Measurements from ENCODE around the gene ECHS1.

The ECHS1 gene

GRCh38 chr10:133347710-133348517, 25.2 kb downstream of the ECHS1 start:
- TF ChIP-seq USF1 (IDR thresholded peaks at IDR 0.05) (no peak), EGR1 (IDR thresholded peaks at IDR 0.05) (no peak), ZBTB7A (IDR thresholded peaks at IDR 0.05; ENCODE audit: low read depth) (no peak; the same call in 1 of the 2 replicates), TCF12 (IDR thresholded peaks at IDR 0.05; ENCODE audit: low read depth) (no peak), EP300 (IDR thresholded peaks at IDR 0.05; ENCODE audit: borderline replicate concordance) (no peak), YY1 (IDR thresholded peaks at IDR 0.05; ENCODE audit: low read depth) (no peak), NFIC (IDR thresholded peaks at IDR 0.05) (no peak), CEBPB (IDR thresholded peaks at IDR 0.05) (no peak), REST (IDR thresholded peaks at IDR 0.05; ENCODE audit: low read depth) (no peak), CREB1 (IDR thresholded peaks at IDR 0.05; ENCODE audit: low read depth) (no peak), RAD21 (IDR thresholded peaks at IDR 0.05; ENCODE audit: low read depth) (no peak), FOXM1 (IDR thresholded peaks at IDR 0.05; ENCODE audit: borderline replicate concordance, low read depth) (no peak), MAX (IDR thresholded peaks at IDR 0.05) (no peak), TEAD4 (IDR thresholded peaks at IDR 0.05) (no peak), TAF1 (IDR thresholded peaks at IDR 0.05; ENCODE audit: low read depth) (no peak)

- no peak for TF ChIP-seq NFIC (IDR thresholded peaks at IDR 0.05)
Observed at GRCh38 chr10:133346413-133346812, 26.7 kb downstream of the ECHS1 start.

- TF ChIP-seq MAX (IDR thresholded peaks at IDR 0.05) (no peak), YY1 (IDR thresholded peaks at IDR 0.05; ENCODE audit: low read depth) (no peak), TCF12 (IDR thresholded peaks at IDR 0.05; ENCODE audit: low read depth) (no peak), CREB1 (IDR thresholded peaks at IDR 0.05; ENCODE audit: low read depth) (no peak), FOXM1 (IDR thresholded peaks at IDR 0.05; ENCODE audit: borderline replicate concordance, low read depth) (no peak), CEBPB (IDR thresholded peaks at IDR 0.05) (no peak), ZBTB7A (IDR thresholded peaks at IDR 0.05; ENCODE audit: low read depth) (no peak), EP300 (IDR thresholded peaks at IDR 0.05; ENCODE audit: borderline replicate concordance) (no peak), USF1 (IDR thresholded peaks at IDR 0.05) (no peak), NFIC (IDR thresholded peaks at IDR 0.05) (no peak), EGR1 (IDR thresholded peaks at IDR 0.05) (no peak), TAF1 (IDR thresholded peaks at IDR 0.05; ENCODE audit: low read depth) (no peak), REST (IDR thresholded peaks at IDR 0.05; ENCODE audit: low read depth) (no peak), TEAD4 (IDR thresholded peaks at IDR 0.05) (no peak)
Observed at GRCh38 chr10:133344236-133344635, 28.9 kb downstream of the ECHS1 start.

- TF ChIP-seq EGR1 (IDR thresholded peaks at IDR 0.05) (no peak), TCF12 (IDR thresholded peaks at IDR 0.05; ENCODE audit: low read depth) (no peak), ZBTB7A (IDR thresholded peaks at IDR 0.05; ENCODE audit: low read depth) (no peak), TAF1 (IDR thresholded peaks at IDR 0.05; ENCODE audit: low read depth) (no peak), USF1 (IDR thresholded peaks at IDR 0.05) (no peak), TEAD4 (IDR thresholded peaks at IDR 0.05) (no peak), RAD21 (IDR thresholded peaks at IDR 0.05; ENCODE audit: low read depth) (no peak), REST (IDR thresholded peaks at IDR 0.05; ENCODE audit: low read depth) (no peak), CREB1 (IDR thresholded peaks at IDR 0.05; ENCODE audit: low read depth) (no peak), FOXM1 (IDR thresholded peaks at IDR 0.05; ENCODE audit: borderline replicate concordance, low read depth) (no peak), YY1 (IDR thresholded peaks at IDR 0.05; ENCODE audit: low read depth) (no peak), MAX (IDR thresholded peaks at IDR 0.05) (no peak)
Observed at GRCh38 chr10:133343558-133343957, 29.6 kb downstream of the ECHS1 start.
